Gastrocnemius medialis (tissue), 4 donors: ENCODE data around the gene KPTN.

Experiments used
- CTCF ChIP-seq, 5 experiments: fragments of 450-650 bp in 3 of 5; fragments of 200-600 bp in 2 of 5; sonication (generic) in 2 of 5; IDR thresholded peaks in 4 of 5; conservative IDR thresholded peaks in 1 of 5; 1 replicate in 4 of 5; 2 replicates in 1 of 5; pipeline ENCODE4 v1.5.1; 2016 to 2019; ENCODE audit warnings: antibody characterized with exemption in 5 of 5, mild to moderate bottlenecking in 3 of 5, moderate library complexity in 3 of 5
- POLR2A ChIP-seq, 2 donors: fragments of 450-650 bp; IDR thresholded peaks; one replicate each; pipeline ENCODE4 v1.6.1; 2017; ENCODE audit warnings: antibody characterized with exemption in 2 of 2, mild to moderate bottlenecking in 2 of 2, moderate library complexity in 2 of 2

GRCh38 chr19:47471733-47472457, 12.1 kb downstream of the KPTN start, which contains the start of gene SLC8A2:
- TF ChIP-seq CTCF (IDR thresholded peaks at IDR 0.05 in 4 of 5, conservative IDR thresholded peaks at IDR 0.05 in 1 of 5) (no peak), POLR2A (IDR thresholded peaks at IDR 0.05) (no peak)
